ENCODE measurements around the gene AGBL3. TPM values are rescaled to one million over a fixed set of nuclear protein-coding genes. Genes with fewer than 3 reads are reported as not detected.

Gene AGBL3
- total and polyA plus RNA-seq, 9 donors: 2.1 to 5.1 (median 2.7) TPM

DNA sequence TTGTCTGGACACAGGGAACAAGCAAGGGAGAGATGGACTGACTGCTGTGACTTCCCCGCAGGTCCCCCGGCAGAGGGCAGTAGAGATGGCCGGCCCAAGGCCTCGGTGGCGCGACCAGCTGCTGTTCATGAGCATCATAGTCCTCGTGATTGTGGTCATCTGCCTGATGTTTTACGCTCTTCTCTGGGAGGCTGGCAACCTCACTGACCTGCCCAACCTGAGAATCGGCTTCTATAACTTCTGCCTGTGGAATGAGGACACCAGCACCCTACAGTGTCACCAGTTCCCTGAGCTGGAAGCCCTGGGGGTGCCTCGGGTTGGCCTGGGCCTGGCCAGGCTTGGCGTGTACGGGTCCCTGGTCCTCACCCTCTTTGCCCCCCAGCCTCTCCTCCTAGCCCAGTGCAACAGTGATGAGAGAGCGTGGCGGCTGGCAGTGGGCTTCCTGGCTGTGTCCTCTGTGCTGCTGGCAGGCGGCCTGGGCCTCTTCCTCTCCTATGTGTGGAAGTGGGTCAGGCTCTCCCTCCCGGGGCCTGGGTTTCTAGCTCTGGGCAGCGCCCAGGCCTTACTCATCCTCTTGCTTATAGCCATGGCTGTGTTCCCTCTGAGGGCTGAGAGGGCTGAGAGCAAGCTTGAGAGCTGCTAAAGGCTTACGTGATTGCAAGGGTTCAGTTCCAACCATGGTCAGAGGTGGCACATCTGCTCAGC lies 178.2 kb downstream of the AGBL3 start:
- H3K4me3 ChIP-seq (ENCODE audit: low read length): no peak overlapping the region
- 85% methylated on average over 10 of the region's 18 CpGs for WGBS (ENCODE audit: insufficient coverage)
- H3K4me1 ChIP-seq (ENCODE audit: control insufficient read depth, insufficient read depth, low read length): peaks cover 59% of the 10 kb centered on the region
- no peaks in the 10 kb centered on the region for H3K27me3 ChIP-seq (ENCODE audit: control insufficient read depth, insufficient read depth, low read length)
- peaks cover 58% of the 10 kb centered on the region for H3K36me3 ChIP-seq (ENCODE audit: control insufficient read depth, insufficient read depth, low read length)
- H3K27ac ChIP-seq (ENCODE audit: low read length): peak overlapping the region; percentile 21
- peak; percentile 40 for DNase-seq
- H3K9me3 ChIP-seq (replicated peaks; ENCODE audit: control insufficient read depth, low read depth, low read length): peaks cover 4% of the 10 kb centered on the region

DNA sequence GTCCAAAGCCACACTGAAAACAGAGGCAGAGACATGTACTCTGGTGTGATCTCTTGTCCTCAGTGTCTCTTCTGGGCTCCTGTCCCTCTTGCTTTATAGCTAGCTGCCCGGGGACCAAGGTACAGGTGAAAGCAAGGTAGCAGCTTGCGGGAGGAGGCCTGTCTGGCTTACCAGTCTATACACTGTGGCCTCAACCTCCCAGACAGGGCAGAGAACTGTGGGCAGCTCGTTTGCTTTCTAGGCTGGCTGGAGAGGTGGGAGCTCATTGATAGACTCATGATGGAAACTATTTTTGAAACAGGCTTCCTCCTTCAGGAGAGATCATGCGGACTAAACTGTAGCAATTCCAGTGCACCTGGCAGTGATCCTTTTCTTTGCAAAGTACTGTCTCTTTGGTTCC lies 179.6 kb downstream of the AGBL3 start:
- WGBS (ENCODE audit: insufficient coverage): 81% methylated on average over 4 of the region's 4 CpGs
- no peak overlapping the region for H3K4me3 ChIP-seq (ENCODE audit: low read length)
- no peak for DNase-seq
- no peaks in the 10 kb centered on the region for H3K27me3 ChIP-seq (ENCODE audit: control insufficient read depth, insufficient read depth, low read length)
- peaks cover 4% of the 10 kb centered on the region for H3K9me3 ChIP-seq (replicated peaks; ENCODE audit: control insufficient read depth, low read depth, low read length)
- peak overlapping the region; percentile 80 for H3K27ac ChIP-seq (ENCODE audit: low read length)
- peaks cover 58% of the 10 kb centered on the region for H3K36me3 ChIP-seq (ENCODE audit: control insufficient read depth, insufficient read depth, low read length)
- H3K4me1 ChIP-seq (ENCODE audit: control insufficient read depth, insufficient read depth, low read length): peaks cover 55% of the 10 kb centered on the region

- no peak for DNase-seq
- peaks cover 58% of the 10 kb centered on the region for H3K36me3 ChIP-seq (ENCODE audit: control insufficient read depth, insufficient read depth, low read length)
- WGBS (ENCODE audit: insufficient coverage): 82% methylated on average over 18 of the region's 18 CpGs
- H3K27ac ChIP-seq (ENCODE audit: low read length): peak overlapping the region; percentile 80
- no peaks in the 10 kb centered on the region for H3K27me3 ChIP-seq (ENCODE audit: control insufficient read depth, insufficient read depth, low read length)
- peaks cover 51% of the 10 kb centered on the region for H3K4me1 ChIP-seq (ENCODE audit: control insufficient read depth, insufficient read depth, low read length)
- H3K9me3 ChIP-seq (replicated peaks; ENCODE audit: control insufficient read depth, low read depth, low read length): peaks cover 4% of the 10 kb centered on the region
- no peak overlapping the region for H3K4me3 ChIP-seq (ENCODE audit: low read length)
These were observed 180.2 kb downstream of the AGBL3 start for GRCh38 chr7:135166338-135166990.

- Histone ChIP-seq H3K4me1 (ENCODE audit: control insufficient read depth, insufficient read depth, low read length) (peaks cover 44% of the 10 kb centered on the region), H3K27ac (ENCODE audit: low read length) (peak overlapping the region; percentile 80), H3K4me3 (ENCODE audit: low read length) (no peak overlapping the region), H3K36me3 (ENCODE audit: control insufficient read depth, insufficient read depth, low read length) (peaks cover 53% of the 10 kb centered on the region), H3K9me3 (replicated peaks; ENCODE audit: control insufficient read depth, low read depth, low read length) (peaks cover 2% of the 10 kb centered on the region), H3K27me3 (ENCODE audit: control insufficient read depth, insufficient read depth, low read length) (no peaks in the 10 kb centered on the region)
- WGBS (ENCODE audit: insufficient coverage): 95% methylated on average over 4 of the region's 12 CpGs
- no peak for DNase-seq
These were observed 181.1 kb downstream of the AGBL3 start for GRCh38 chr7:135167365-135167917.

DNA sequence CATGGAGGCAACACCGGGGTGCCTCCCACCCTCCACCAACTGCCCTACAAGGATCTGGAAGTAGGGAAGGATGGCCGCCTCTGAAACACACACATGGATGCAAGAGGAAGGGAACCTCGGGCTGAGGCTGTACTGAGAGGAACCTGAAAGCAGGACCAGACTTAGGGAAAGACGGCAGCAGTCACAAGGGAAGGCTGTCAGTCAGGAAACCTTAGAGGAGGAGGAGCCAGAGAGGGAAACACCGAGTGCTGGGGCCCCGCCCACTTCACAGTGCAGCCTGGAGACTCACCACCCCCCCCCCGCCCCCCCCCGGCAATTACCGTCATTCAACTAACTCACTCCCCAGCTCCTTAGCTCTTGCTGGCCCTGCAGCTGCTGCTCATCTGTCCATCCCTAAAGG lies 181.7 kb downstream of the AGBL3 start:
- peaks cover 44% of the 10 kb centered on the region for H3K4me1 ChIP-seq (ENCODE audit: control insufficient read depth, insufficient read depth, low read length)
- WGBS (ENCODE audit: insufficient coverage): no CpG with 5 or more reads among the region's 9 CpGs
- no peaks in the 10 kb centered on the region for H3K27me3 ChIP-seq (ENCODE audit: control insufficient read depth, insufficient read depth, low read length)
- no peak overlapping the region for H3K4me3 ChIP-seq (ENCODE audit: low read length)
- peak overlapping the region; percentile 80 for H3K27ac ChIP-seq (ENCODE audit: low read length)
- H3K36me3 ChIP-seq (ENCODE audit: control insufficient read depth, insufficient read depth, low read length): peaks cover 53% of the 10 kb centered on the region
- no peaks in the 10 kb centered on the region for H3K9me3 ChIP-seq (replicated peaks; ENCODE audit: control insufficient read depth, low read depth, low read length)
- DNase-seq: no peak

GRCh38 chr7:135168489-135169140 lies 182.3 kb downstream of the AGBL3 start:
- Histone ChIP-seq H3K36me3 (ENCODE audit: control insufficient read depth, insufficient read depth, low read length) (peaks cover 53% of the 10 kb centered on the region), H3K27ac (ENCODE audit: low read length) (peak overlapping the region; percentile 96), H3K4me1 (ENCODE audit: control insufficient read depth, insufficient read depth, low read length) (peaks cover 44% of the 10 kb centered on the region), H3K27me3 (ENCODE audit: control insufficient read depth, insufficient read depth, low read length) (no peaks in the 10 kb centered on the region), H3K4me3 (ENCODE audit: low read length) (no peak overlapping the region), H3K9me3 (replicated peaks; ENCODE audit: control insufficient read depth, low read depth, low read length) (no peaks in the 10 kb centered on the region)
- no peak for DNase-seq
- WGBS (ENCODE audit: insufficient coverage): 92% methylated on average over 11 of the region's 13 CpGs

DNA sequence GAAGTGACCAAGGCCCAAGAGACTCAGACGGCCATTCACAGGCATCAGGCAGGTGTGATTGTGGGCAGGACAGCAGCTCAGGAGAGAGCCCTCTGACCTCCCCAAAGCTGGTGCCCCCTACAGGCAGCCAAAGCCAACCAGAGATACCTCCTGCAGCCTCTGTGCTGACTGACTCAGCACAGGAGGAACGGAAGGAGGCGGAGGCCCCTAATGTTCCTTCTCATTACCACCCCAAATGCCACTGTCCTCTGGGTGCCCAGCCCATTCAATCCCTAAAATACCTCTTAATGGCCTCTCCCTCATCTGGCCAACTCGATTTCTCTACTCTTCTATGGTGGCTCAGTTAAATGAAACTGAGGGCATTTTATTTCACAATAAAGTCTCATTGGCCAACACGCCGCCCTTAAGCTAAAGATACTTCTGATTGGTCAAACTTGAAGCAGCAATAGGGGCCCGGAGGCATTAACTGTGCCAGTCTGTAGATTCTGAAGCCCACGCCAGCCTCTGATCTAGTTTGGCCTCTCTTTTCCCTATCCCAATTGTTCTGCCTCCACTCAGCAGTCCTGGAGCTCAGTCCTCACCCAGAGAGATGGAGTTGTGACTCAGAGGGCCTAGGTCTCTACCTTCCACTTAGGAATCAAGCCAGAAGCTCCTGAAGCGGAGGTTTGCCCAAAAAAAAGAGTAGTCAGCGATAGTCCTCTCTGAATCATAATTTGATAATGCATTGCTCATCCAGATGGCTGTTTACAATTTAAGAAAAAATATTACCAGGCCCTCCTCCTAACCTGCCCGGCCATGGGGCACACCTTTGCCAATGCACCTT lies 183.0 kb downstream of the AGBL3 start:
- H3K4me3 ChIP-seq (ENCODE audit: low read length): peak overlapping the region; percentile 79
- H3K27ac ChIP-seq (ENCODE audit: low read length): peak overlapping the region; percentile 96
- peaks cover 46% of the 10 kb centered on the region for H3K36me3 ChIP-seq (ENCODE audit: control insufficient read depth, insufficient read depth, low read length)
- H3K4me1 ChIP-seq (ENCODE audit: control insufficient read depth, insufficient read depth, low read length): peaks cover 42% of the 10 kb centered on the region
- no peaks in the 10 kb centered on the region for H3K9me3 ChIP-seq (replicated peaks; ENCODE audit: control insufficient read depth, low read depth, low read length)
- DNase-seq: no peak
- WGBS (ENCODE audit: insufficient coverage): 63% methylated on average over 8 of the region's 11 CpGs
- H3K27me3 ChIP-seq (ENCODE audit: control insufficient read depth, insufficient read depth, low read length): no peaks in the 10 kb centered on the region

DNA sequence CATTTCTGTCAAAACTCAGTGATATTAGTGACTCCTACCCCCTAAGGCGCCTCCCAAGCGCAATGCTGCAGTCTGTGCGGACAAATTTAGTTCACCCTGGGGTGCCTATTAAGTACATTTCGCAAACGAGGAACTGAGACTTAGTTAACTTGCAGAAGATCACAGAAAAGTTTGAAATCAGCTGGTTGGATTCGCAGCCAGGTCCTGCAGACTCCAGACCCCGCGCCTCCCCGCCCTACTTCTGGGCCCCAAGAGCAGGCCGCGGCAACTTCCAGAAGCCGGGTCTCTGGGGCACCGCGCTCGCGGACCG lies 183.6 kb downstream of the AGBL3 start:
- WGBS (ENCODE audit: insufficient coverage): 1% methylated on average over 17 of the region's 17 CpGs
- no peaks in the 10 kb centered on the region for H3K9me3 ChIP-seq (replicated peaks; ENCODE audit: control insufficient read depth, low read depth, low read length)
- peak; percentile 54 for DNase-seq
- peak overlapping the region; percentile 79 for H3K4me3 ChIP-seq (ENCODE audit: low read length)
- peaks cover 38% of the 10 kb centered on the region for H3K4me1 ChIP-seq (ENCODE audit: control insufficient read depth, insufficient read depth, low read length)
- peaks cover 40% of the 10 kb centered on the region for H3K36me3 ChIP-seq (ENCODE audit: control insufficient read depth, insufficient read depth, low read length)
- peak overlapping the region; percentile 96 for H3K27ac ChIP-seq (ENCODE audit: low read length)
- H3K27me3 ChIP-seq (ENCODE audit: control insufficient read depth, insufficient read depth, low read length): no peaks in the 10 kb centered on the region

DNA sequence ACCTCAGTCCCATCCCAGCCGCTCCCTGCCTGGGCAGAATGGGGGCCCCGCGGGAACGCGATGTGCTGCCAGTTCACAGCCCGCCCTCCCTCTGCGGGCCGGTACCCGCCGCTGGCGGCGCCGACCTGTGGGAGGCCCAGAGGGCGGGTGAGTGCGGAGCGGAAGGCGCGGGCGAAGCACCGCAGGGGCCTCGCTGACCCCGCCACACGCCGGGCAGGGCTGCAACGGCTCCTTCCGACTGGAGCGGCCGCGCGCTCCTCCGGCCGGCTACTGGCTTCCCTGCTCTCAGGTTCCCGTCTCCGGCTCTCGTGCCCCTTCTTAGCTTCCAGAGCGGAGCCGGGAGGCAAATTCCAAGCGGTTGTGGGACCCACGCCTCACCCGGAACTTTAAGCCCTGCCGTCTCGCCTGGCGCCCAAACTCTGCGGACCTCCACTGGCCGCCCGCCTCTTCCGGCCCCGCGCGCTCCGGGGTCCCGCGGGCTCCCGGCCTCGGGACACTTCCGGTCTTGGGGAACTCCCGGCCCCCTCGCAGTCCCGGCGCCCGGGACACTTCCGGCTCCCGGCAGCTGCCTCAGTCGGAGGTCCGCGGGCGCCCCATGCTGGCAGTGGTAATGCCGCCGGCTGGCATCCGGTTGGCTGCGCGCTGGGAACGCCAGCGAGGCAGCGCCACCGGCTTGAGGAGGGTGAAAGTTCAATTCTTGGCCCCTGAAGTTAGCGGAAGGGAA lies 184.1 kb downstream of the AGBL3 start, which contains the start of gene CYREN:
Gene CYREN (minus strand): TSS at position 434 of the 724 bp plus-strand sequence. CDS start 1,785 bp downstream, outside the sequence.
- Histone ChIP-seq H3K36me3 (ENCODE audit: control insufficient read depth, insufficient read depth, low read length) (peaks cover 35% of the 10 kb centered on the region), H3K4me1 (ENCODE audit: control insufficient read depth, insufficient read depth, low read length) (peaks cover 34% of the 10 kb centered on the region), H3K27ac (ENCODE audit: low read length) (peak within 1 kb of the TSS; percentile 96), H3K9me3 (replicated peaks; ENCODE audit: control insufficient read depth, low read depth, low read length) (no peaks in the 10 kb centered on the region), H3K4me3 (ENCODE audit: low read length) (peak within 1 kb of the TSS; percentile 79), H3K27me3 (ENCODE audit: control insufficient read depth, insufficient read depth, low read length) (no peaks in the 10 kb centered on the region)
- DNase-seq: peak; percentile 96
- under 1% methylated on average over 77 of the region's 77 CpGs for WGBS (ENCODE audit: insufficient coverage)

Data from muscle of leg (tissue), 11 donors.